GM21367 (cell line): ENCODE data around the gene IGSF6.

Experiments used
- ATAC-seq: cut with Tn5 transposase; IDR thresholded peaks from one replicate; pipeline ENCODE4 v1.9.1; 2021; ENCODE audit not compliant: unreplicated experiment

Gene IGSF6

DNA sequence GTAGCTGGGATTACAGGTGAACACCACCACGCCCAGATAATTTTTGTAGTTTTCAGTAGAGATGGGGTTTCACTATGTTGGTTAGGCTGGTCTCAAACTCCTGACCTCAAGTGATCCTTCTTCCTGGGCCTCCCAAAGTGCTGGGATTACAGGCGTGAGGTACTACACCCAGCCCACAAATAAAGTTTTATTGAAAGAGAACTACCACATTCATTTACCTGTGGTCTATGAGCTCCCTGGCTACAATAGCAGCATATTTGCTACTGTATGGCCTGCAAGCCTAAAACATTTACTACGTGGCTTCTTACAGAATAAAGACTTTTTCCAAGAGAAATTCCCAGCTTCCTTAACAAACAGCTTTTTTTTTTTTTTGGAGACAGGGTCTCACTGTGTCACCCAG, 49.6 kb downstream of the IGSF6 start:
- ATAC-seq = no peak

DNA sequence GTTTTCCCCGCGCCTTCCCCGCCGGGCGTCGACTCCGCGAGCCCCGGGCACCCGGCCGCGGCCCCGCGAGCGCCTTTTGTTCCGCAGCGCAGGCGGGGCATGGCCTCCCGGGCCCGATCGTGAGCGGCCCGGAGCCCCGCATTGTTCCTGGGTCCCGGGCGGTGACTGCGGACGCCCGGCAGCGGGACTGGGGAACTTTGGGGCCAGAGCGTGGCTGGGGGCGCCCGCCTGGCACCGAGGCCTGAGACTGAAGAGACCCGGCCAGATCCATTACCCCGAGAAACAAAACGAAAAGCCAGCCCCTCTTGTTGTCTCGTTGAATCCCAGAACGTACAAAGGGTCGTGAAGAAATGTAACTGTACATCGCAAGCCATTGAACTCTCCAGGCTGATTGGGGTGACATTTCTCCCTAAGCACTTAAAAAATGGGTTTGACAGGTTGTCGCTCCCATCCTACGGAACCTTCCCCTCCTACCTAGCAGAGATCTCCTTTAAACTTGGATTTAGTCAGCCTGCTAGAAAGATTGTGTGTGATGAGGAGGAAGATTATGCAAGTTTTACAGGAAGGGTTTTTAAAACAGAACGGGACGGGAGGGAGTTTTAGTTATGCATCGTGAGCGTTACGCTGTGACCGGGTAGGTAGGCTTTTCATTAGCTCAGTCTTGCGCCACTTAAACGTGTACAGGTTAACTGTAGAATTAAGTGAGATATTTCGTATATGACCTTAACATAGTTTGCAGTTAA, 52.2 kb downstream of the IGSF6 start:
- peak; percentile 15 for ATAC-seq

DNA sequence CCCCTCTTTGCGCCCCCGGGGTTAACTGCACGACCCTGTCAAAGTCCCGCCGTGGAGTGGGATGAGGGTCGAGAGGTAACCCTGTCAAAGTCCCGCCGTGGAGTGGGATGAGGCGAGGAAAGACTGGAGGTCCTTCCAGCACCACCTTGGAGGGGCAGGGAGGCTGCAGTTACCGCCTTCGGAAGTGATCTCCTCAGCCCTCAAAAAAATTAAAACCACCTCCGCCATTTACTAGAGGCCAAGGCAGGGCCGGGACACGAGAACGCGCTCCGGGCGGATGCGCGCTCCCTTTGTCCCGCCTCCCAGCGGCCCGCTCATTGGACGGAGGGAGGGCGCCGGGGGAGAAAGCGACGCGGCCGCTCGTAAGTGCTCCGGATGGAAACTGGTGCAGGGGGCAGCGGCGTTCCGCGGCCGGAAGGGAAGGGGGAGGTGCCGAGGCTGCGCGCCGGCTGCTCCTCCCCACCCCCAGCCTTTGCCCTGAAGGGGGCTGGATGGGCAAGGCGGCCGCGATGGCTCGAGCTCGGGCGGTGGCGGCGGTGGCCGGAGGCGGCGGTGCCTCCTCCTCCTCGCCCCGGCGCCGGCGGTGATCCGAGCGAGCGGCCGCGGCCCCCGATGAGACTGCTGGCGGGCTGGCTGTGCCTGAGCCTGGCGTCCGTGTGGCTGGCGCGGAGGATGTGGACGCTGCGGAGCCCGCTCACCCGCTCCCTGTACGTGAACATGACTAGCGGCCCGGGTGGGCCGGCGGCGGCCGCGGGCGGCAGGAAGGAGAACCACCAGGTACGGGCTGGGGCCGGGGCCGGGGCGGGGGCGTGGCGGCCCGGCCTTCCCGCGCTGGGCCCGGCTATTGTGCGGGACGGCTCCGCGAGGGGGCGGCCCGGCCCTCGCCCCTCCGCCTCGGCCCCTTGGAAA, 53.0 kb downstream of the IGSF6 start, which contains the start of gene METTL9:
Gene METTL9, plus strand, starts transcription at position 456 of the 909 bp plus-strand sequence. Its CDS starts 157 bp downstream, at position 613.
- peak; percentile 80 for ATAC-seq

DNA sequence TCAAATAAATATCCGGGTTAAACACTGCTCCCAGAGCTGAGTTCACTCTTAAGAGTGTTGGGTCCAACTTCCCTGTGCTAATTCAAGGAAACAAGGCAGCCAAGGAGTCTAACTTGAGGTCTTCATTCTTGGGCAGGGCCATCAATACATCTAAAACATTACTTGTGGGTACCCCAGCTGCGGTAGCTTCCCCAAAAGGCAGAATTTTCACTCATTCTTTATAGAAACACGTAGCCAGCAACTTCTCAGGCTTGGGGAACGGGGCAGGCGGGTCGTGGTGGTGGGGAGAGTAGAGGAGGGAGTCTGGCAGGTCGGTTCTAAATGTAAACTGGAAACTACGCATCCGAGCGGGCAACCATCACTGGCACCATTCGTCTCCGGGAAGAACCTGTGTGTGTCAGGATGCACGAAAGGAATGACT, 53.7 kb downstream of the IGSF6 start:
- no peak for ATAC-seq

DNA sequence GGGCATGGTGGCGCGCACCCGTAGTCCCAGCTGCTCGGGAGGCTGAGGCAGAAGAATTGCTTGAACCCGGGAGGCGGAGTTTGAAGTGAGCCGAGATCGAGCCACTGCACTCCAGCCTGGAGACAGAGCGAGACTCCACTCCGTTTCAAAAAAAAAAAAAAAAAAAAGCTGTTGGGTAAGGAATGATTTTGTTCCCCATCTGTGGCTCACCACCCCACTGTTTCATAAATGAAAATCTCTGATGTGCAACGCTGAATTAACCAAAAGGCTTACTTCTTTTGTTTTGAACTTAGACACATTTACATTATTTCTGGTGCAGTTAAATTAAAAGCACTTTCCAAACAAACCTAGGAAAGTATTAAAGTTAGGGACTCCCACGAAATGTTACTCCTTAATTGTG, 54.2 kb downstream of the IGSF6 start:
- ATAC-seq = no peak

DNA sequence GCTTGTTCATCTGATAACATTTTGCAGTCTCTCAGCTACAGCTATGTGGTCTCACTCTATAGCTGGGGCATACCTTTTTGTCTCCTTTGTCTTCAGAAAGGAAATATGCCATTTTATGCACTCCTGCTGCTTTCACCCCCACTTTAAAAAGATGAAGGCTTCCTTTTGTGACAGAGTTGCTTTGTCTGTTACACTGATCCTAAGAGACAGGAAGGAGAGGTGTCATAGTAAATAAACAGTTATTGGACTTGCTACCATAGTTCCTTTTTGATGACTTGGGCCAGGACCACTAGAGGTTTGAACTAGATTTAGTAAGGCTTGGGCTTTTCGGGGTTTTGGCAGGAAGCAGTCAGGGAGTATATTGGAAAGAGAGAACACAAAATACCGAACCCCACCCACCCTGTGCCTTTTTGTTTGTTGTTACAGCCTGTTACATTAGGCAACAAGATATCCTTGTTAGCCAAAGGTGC, 54.8 kb downstream of the IGSF6 start:
- ATAC-seq = no peak

DNA sequence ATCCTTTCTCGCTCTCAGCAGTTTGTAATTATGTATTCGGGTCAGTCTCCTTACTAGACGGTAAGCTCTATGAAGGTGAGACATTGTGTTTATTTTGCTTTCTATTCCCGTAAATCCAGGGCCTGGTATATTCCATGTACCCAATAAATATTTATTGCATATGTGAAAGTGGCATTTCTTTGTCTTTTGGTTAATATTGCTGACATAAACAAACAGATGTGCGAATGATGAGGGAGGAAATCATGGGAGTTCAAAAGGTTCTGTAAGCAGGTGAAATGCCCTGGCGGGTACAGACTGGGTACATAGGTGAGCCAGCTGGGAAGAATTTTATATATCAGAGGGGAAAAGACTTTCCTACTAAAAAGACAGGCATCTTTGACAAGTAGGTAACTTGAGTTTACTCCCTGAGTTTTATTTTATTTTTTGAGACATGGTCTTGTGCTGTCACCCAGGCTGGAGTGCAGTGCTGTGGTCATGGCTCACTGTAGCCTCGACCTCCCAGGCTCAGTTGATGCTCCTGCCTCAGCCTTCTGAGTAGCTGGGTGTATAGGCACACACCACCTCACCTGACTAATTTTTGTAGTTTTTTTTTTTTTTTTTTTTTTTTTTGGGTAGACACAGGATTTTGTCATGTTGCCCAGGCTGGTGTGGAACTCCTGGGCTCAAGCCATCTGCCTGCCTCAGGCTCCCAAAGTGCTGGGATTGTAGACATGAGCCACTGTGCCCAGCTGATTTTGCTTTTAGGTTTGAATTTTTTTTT, 58.7 kb downstream of the IGSF6 start:
- no peak for ATAC-seq

DNA sequence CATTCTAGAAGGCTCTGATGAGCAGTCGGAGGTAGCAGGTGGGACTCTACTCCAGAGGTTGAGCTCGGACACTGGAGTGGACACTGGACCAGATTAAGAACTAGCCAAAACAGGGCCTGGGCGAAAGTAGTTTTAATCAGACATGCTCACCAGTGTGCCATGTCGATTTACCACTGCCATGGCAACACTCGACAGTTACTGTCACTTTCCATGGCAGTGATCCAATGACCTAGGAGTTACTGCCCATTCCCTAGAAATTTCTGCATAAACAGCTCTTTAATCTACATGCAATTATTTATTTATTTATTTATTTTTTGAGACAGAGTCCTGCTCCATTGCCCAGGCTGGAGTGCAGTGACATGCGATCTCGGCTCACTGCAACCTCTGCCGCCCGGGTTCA, 60.2 kb downstream of the IGSF6 start:
- ATAC-seq = no peak

DNA sequence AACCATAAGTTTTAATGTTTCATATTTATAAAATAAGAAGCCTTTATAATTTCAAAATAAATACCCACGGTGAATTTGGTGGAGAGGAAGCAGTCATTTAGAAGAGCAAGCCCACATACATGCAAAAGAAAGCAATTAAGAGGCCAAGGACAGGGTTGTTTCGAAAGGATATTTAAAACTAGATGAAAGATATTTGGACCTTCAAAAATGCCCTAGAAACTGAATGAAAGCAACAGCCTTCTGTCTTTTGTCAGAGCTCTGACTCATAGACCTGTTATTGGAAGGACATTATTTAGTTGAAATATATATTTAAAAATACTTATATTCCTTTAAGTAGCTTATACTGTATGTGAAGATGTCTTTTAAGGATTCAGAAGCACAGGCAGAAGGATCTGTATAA, 61.6 kb downstream of the IGSF6 start:
- no peak for ATAC-seq

DNA sequence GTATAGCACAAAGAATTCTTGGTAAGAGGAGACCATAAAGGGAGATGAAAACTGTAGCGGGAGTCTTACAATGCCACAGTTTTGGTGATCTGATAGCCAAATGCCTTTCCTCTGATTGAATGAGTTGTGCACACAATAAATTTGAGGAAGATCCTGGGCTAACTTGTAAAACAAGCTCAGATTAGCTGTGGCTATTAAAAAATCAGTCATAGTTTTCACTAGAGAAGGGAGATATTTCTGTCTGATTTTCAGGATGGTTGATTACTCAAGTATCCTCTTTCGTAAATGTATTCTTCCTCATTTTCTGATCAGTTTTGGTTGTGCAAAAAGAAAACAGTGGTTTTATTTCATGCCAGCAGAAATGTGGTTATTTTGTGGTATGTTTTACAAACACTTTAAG, 62.1 kb downstream of the IGSF6 start:
- no peak for ATAC-seq

DNA sequence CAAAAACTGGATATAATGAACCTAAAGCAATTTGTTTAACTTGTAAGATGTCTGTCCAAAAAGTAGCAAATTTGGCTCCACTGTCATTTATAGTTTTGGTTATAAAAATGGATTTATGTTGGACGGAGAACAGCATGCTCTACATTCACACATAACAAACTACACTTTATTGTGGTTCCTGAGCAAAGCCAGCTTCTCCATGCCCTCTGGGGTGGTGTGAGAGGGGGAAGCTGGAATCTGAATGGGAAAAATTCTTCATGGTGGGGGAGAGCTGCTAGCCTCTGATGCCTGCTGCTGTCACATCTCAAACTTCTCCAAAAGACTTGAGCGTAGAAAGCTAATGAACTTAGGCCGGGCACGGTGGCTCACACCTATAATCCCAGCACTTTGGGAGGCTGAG, 62.9 kb downstream of the IGSF6 start:
- no peak for ATAC-seq
